T-cell (primary cell): ENCODE measurements around the gene EVC. TPM values are rescaled to one million over a fixed set of nuclear protein-coding genes. Genes with fewer than 3 reads are reported as not detected.

Experiments used
- ATAC-seq, 4 experiments: fragments of 200-7000 bp in 3 of 4; fragments of 150-1000 bp in 1 of 4; cut with Tn5 transposase; replicated peaks in 1 of 4; 1 replicate in 3 of 4; 2 replicates in 1 of 4; pipeline ENCODE4 v1.10.0; 2021; ENCODE audit warnings: moderate library complexity in 3 of 4, mild to moderate bottlenecking in 2 of 4, moderate number of reproducible peaks in 1 of 4
- CTCF ChIA-PET, 2 donors: fragments of 300-600 bp; sonication (Branson Sonifier 250); formaldehyde crosslinking; loops; one replicate each; lab custom pipeline; 2022; ENCODE audit warnings: antibody characterized with exemption in 2 of 2; lab: Charles Lee
- POLR2A ChIA-PET, 2 donors: fragments of 300-600 bp; sonication (Branson Sonifier 250); formaldehyde crosslinking; loops; one replicate each; lab custom pipeline; 2022; ENCODE audit warnings: antibody characterized with exemption in 2 of 2; lab: Charles Lee
- DNase-seq, 35 experiments: peaks; one replicate each; pipeline versions ENCODE4 v3.0.0 to v3.0.0-alpha.2; 2013 to 2023
- H3K27ac ChIP-seq: one replicate; pipeline ENCODE4 v1.5.1; 2013; ENCODE audit warnings: low read length
- H3K27me3 ChIP-seq, 2 experiments: replicated peaks in 1 of 2; 1 replicate in 1 of 2; 2 replicates in 1 of 2; pipeline versions ENCODE4 v1.6.1 to v1.7.0; 2013; ENCODE audit warnings: low read length in 1 of 2, mixed read lengths in 1 of 2; ENCODE audit not compliant: control insufficient read depth in 2 of 2, insufficient read depth in 2 of 2; ENCODE audit errors: extremely low read depth in 1 of 2
- H3K36me3 ChIP-seq, 2 donors: 1 replicate in 1 of 2; 2 replicates in 1 of 2; pipeline versions ENCODE4 v1.6.1 to v1.7.0; 2013; ENCODE audit warnings: low read length in 1 of 2; ENCODE audit not compliant: control insufficient read depth in 2 of 2, insufficient read depth in 1 of 2; ENCODE audit errors: extremely low read depth in 1 of 2
- H3K4me1 ChIP-seq, 2 experiments: 1 replicate in 1 of 2; 2 replicates in 1 of 2; pipeline versions ENCODE4 v1.6.1 to v1.7.0; 2013; ENCODE audit warnings: low read length in 2 of 2, mixed read lengths in 1 of 2; ENCODE audit not compliant: insufficient read depth in 2 of 2, control insufficient read depth in 1 of 2; ENCODE audit errors: extremely low read depth in 1 of 2
- H3K4me3 ChIP-seq, 2 donors: 1 replicate in 1 of 2; 2 replicates in 1 of 2; pipeline versions ENCODE4 v1.5.1 to v1.7.0; 2013; ENCODE audit warnings: mild to moderate bottlenecking in 2 of 2, low read length in 1 of 2, moderate library complexity in 1 of 2; ENCODE audit not compliant: control insufficient read depth in 1 of 2; ENCODE audit errors: extremely low read depth in 1 of 2
- H3K9me3 ChIP-seq: 2 replicates; pipeline ENCODE4 v1.7.0; 2013
- H3K27ac Mint-ChIP-seq, 2 donors: one replicate each; pipeline ENCODE4 v1.8.0; 2020 to 2021; ENCODE audit warnings: mild to moderate bottlenecking in 2 of 2, mixed read lengths in 2 of 2
- H3K27me3 Mint-ChIP-seq, 2 donors: one replicate each; pipeline ENCODE4 v1.8.0; 2021 to 2022; ENCODE audit warnings: mixed read lengths in 2 of 2
- H3K36me3 Mint-ChIP-seq: one replicate; pipeline ENCODE4 v1.8.0; 2021; ENCODE audit warnings: mixed read lengths
- H3K4me1 Mint-ChIP-seq, 3 donors: one replicate each; pipeline ENCODE4 v1.8.0; 2020 to 2022; ENCODE audit warnings: mixed read lengths in 3 of 3, mild to moderate bottlenecking in 1 of 3
- H3K4me3 Mint-ChIP-seq, 3 donors: one replicate each; pipeline ENCODE4 v1.8.0; 2020 to 2022; ENCODE audit warnings: mild to moderate bottlenecking in 3 of 3, mixed read lengths in 3 of 3, moderate library complexity in 3 of 3
- H3K9me3 Mint-ChIP-seq, 3 donors: one replicate each; pipeline ENCODE4 v1.8.0; 2020 to 2022; ENCODE audit warnings: mixed read lengths in 3 of 3
- WGBS: methylation state at CpG from one replicate; pipeline ENCODE4 v1.1.5; 2013; ENCODE audit warnings: missing lambda C conversion rate; ENCODE audit not compliant: insufficient coverage; 5-methylcytosine and 5-hydroxymethylcytosine counted together
- total RNA-seq, 35 experiments: library from RNA in 6 of 35; stranded (reverse) in 6 of 35; fragments of 120-200 nt in 1 of 35; gene quantifications; one replicate each; pipeline versions ENCODE4 v1.2.1 to v1.2.4 and lab custom pipeline; 2013 to 2026

The EVC gene
- total RNA-seq, 5 donors from 2014 or later (not counting 1 experiment from before 2014, with no cell fraction given): 0.40 to 3.6 (median 1.6) TPM

DNA sequence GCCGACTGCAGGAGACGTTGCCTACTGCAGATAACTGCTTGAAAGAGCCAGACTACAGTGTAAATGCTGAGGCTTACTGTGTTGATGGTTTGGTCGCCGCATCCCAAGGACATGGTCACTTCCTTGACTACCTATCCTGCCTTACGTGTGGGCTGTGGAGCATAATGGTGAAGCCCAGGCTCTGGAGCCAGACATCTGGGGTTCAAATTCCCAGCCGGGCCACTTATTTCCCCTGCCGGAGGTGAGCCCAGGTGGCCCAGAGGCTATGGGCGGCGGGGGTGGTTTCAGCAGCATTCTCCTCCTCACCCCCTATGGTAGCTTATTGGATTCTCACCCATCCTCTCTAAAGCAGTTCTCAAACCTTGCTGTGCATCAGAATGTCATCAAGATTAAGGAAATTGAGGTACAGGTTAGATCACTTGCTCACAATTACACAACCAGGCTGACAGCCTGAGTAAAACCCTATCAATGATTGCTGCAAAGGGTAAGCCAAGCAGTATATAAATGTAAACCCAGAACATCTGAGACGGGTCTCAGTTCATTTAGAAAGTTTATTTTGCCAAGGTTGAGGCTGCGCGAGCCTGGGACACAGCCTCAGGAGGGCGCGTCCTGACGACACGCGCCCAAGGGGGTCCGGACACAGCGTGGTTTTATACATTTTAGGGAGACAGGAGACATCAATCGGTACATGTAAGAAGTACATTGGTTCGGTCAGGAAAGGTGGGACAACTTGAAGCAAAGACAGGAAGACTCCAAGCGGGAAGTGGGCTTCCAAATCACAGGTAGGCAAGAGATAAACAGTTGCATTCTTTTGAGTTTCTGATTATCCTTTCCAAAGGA, 48.5 kb downstream of the EVC start:
- POLR2A ChIA-PET: no interaction called here
- WGBS: 88% methylated on average over 16 of the region's 22 CpGs
- CTCF ChIA-PET: no interaction called here
- Histone ChIP-seq H3K9me3 (no peaks in the 10 kb centered on the region), H3K36me3 (no peaks in the 10 kb centered on the region), H3K4me3 (no peak overlapping the region), H3K27ac (no peak overlapping the region), H3K4me1 (no peaks in the 10 kb centered on the region), H3K27me3 (peaks cover 0 to 3% of the 10 kb centered on the region in 2 experiments)
- ATAC-seq (no peak), DNase-seq (no peak)
- Mint-ChIP-seq H3K4me3 (no peak overlapping the region), H3K36me3 (no peaks in the 10 kb centered on the region), H3K27ac (no peak overlapping the region), H3K27me3 (no peaks in the 10 kb centered on the region), H3K9me3 (no peaks in the 10 kb centered on the region), H3K4me1 (peaks cover 0 to 3% (median 0%) of the 10 kb centered on the region in 3 donors)

DNA sequence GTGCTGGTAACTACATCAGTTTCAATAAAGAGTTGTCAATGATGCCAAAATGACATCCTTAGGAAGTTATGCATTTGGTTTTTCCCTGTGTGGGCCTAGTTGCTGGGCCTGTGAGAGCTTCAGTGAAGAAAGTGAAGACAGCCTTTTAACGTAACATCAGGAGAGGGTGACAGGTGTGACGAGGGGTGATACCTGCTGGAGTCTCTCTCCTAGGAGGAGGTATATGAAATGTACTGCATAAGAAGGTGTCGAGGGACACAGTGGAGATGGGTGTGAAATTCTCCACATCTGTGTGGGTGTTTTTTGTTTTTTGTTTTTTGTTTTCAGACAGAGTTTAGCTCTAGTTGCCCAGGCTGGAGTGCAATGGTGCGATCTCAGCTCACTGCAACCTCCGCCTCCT, 49.2 kb downstream of the EVC start:
- no peaks in the 10 kb centered on the region for H3K4me1 ChIP-seq
- DNase-seq (no peak), ATAC-seq (no peak)
- Mint-ChIP-seq H3K4me3 (no peak overlapping the region), H3K27ac (no peak overlapping the region), H3K36me3 (no peaks in the 10 kb centered on the region), H3K27me3 (no peaks in the 10 kb centered on the region), H3K9me3 (no peaks in the 10 kb centered on the region), H3K4me1 (peaks cover 0 to 3% (median 0%) of the 10 kb centered on the region in 3 donors)
- H3K27me3 ChIP-seq: peaks cover 0 to 3% of the 10 kb centered on the region in 2 experiments
- H3K4me3 ChIP-seq: no peak overlapping the region
- POLR2A ChIA-PET: no interaction called here
- 90% methylated on average over 5 of the region's 5 CpGs for WGBS
- H3K36me3 ChIP-seq: no peaks in the 10 kb centered on the region
- H3K27ac ChIP-seq: no peak overlapping the region
- no peaks in the 10 kb centered on the region for H3K9me3 ChIP-seq
- CTCF ChIA-PET: no interaction called here

DNA sequence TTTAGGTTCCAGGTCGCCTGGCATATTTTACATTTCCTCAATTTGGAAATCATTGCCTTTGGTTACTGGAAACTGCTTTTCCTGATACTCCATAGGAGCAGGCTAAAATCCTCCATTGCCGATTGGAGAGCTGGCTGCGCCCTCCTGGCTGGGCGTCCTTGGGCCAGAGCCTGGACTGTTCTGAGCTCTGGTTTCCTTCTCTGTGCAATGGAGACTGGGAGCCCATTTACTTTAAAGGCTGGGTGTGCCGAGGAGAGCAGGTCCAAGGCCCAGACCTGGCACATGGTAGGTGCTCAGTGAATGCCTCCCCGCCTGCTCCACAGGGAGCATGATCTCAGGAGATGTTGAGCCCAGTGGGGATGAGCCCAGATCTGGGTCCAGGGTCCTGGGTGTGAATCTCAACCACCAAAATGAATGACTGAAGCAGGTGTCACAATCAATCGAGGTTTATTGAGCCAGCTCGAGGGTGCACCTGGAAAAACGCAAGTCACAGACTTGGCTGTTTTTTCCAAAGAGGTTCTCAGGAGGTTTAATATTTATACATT, 50.0 kb downstream of the EVC start:
- WGBS: 84% methylated on average over 5 of the region's 9 CpGs
- Histone ChIP-seq H3K4me1 (no peaks in the 10 kb centered on the region), H3K9me3 (no peaks in the 10 kb centered on the region), H3K36me3 (no peaks in the 10 kb centered on the region), H3K4me3 (no peak overlapping the region), H3K27me3 (peaks cover 0 to 3% of the 10 kb centered on the region in 2 experiments), H3K27ac (no peak overlapping the region)
- Mint-ChIP-seq H3K27ac (no peak overlapping the region), H3K4me3 (no peak overlapping the region), H3K27me3 (no peaks in the 10 kb centered on the region), H3K4me1 (peaks cover 0 to 3% (median 0%) of the 10 kb centered on the region in 3 donors), H3K36me3 (no peaks in the 10 kb centered on the region), H3K9me3 (no peaks in the 10 kb centered on the region)
- ChIA-PET POLR2A (no interaction called here), CTCF (no interaction called here)
- no peak for ATAC-seq
- DNase-seq: no peak

DNA sequence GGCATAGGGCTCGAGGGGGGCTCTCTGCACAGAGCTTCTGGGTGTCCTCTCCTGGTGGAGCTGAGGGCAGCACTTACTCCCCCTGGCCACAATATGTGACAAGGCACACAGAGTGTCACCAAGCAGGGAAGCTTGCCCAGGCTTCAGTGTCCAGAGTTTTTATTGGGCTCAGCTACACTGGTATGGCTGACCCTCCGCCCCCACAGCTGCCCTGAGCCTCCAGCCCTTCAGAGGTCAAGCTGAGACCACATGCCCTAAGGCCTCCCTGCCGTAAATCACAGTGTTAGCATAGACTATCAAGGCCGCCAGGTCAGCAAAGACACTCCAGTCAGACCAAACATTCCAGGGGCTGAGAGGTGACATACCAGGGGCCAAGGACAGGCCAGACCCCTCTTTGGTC, 59.0 kb downstream of the EVC start:
- peaks cover 4% of the 10 kb centered on the region in 2 donors for H3K27me3 Mint-ChIP-seq
- peaks cover 4% of the 10 kb centered on the region in 3 donors for H3K9me3 Mint-ChIP-seq
- H3K27ac Mint-ChIP-seq: no peak overlapping the region
- H3K36me3 Mint-ChIP-seq: no peaks in the 10 kb centered on the region
- WGBS: 72% methylated on average over 4 of the region's 4 CpGs
- ChIA-PET CTCF (interaction anchor here in 1 of 2 donors (0.5 kb wide), 1 partner anchor 115 kb away, joined by 3 read pairs; no protein-coding TSS in a partner anchor), POLR2A (no interaction called here)
- H3K27me3 ChIP-seq: peaks cover 0 to 7% of the 10 kb centered on the region in 2 experiments
- H3K36me3 ChIP-seq: no peaks in the 10 kb centered on the region
- DNase-seq (no peak), ATAC-seq (no peak)
- no peaks in the 10 kb centered on the region for H3K9me3 ChIP-seq
- H3K4me1 ChIP-seq: no peaks in the 10 kb centered on the region
- no peak overlapping the region for H3K4me3 ChIP-seq
- H3K4me1 Mint-ChIP-seq: no peaks in the 10 kb centered on the region
- no peak overlapping the region for H3K4me3 Mint-ChIP-seq
- no peak overlapping the region for H3K27ac ChIP-seq

DNA sequence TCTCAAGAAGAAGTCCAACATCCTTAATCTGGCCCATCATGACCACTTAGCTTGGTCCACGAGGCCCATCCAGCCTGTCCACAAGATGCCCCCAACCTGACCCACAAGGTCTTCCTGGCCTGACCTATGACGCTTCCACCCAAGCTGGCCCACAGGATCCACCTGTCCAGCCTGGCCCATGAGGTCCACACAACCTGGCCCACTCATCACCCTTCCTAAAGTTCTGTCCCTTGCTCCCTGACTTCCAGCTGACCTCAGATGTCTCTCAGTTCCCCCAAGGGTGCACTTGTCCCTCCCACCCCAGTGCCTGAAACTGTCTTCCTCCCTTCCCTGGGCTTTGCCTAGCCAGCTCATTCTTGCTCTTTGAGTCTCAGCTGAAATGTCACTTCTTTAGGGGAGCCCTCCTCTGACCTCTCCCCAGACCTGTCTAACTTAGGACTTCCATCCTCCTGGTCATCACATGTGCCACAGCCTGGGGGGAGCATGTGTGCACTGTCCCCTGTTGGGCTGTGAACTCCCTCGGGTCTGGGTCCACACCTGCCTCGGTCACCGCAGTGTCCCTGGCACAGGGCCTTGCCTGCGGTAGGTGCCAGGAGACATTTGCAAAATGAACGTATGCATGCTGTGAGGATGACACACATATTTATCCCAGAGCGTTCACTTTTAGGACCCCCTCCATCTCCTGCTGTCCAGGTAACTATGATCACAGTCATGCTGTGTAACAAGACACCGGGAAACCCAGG, 61.7 kb downstream of the EVC start:
- Histone ChIP-seq H3K4me1 (no peaks in the 10 kb centered on the region), H3K9me3 (no peaks in the 10 kb centered on the region), H3K27me3 (peaks cover 0 to 7% of the 10 kb centered on the region in 2 experiments), H3K27ac (no peak overlapping the region), H3K36me3 (no peaks in the 10 kb centered on the region), H3K4me3 (no peak overlapping the region)
- no peak overlapping the region for H3K27ac Mint-ChIP-seq
- ChIA-PET CTCF (no interaction called here), POLR2A (no interaction called here)
- H3K4me3 Mint-ChIP-seq: no peak overlapping the region
- H3K27me3 Mint-ChIP-seq: peaks cover 4% of the 10 kb centered on the region in 2 donors
- DNase-seq (no peak), ATAC-seq (no peak)
- WGBS: 80% methylated on average over 8 of the region's 9 CpGs
- H3K9me3 Mint-ChIP-seq: peaks cover 10 to 22% (median 15%) of the 10 kb centered on the region in 3 donors
- H3K4me1 Mint-ChIP-seq: no peaks in the 10 kb centered on the region
- H3K36me3 Mint-ChIP-seq: no peaks in the 10 kb centered on the region

DNA sequence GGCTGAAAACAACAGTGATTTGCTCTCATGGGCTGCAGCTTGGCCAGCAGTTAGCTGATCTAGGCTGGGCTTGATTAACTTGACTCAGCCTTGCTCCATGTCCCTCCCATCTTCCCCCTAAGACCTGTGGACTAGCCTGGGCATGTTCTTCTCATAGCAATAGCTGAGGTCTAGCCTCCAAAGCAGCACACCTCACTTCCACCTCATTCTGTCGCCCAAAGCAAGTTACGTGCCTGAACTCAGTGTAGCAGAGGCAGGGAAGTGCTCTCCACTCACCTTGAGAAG, 62.2 kb downstream of the EVC start:
- Histone ChIP-seq H3K27me3 (peaks cover 0 to 7% of the 10 kb centered on the region in 2 experiments), H3K4me3 (no peak overlapping the region), H3K9me3 (no peaks in the 10 kb centered on the region), H3K4me1 (no peaks in the 10 kb centered on the region), H3K27ac (no peak overlapping the region), H3K36me3 (no peaks in the 10 kb centered on the region)
- Mint-ChIP-seq H3K36me3 (no peaks in the 10 kb centered on the region), H3K9me3 (peaks cover 10 to 22% (median 15%) of the 10 kb centered on the region in 3 donors), H3K4me1 (no peaks in the 10 kb centered on the region), H3K27ac (no peak overlapping the region), H3K4me3 (no peak overlapping the region), H3K27me3 (no peaks in the 10 kb centered on the region)
- WGBS: no CpG with 5 or more reads among the region's 2 CpGs
- POLR2A ChIA-PET: no interaction called here
- ATAC-seq: no peak
- no peak for DNase-seq
- CTCF ChIA-PET: no interaction called here
